ENCODE data around the gene BBOX1. TPM values are rescaled to one million over a fixed set of nuclear protein-coding genes. Genes with fewer than 3 reads are reported as not detected.
"Not testable (repeated sequence)": the region's sequence is repeated elsewhere in the genome, so short reads cannot be mapped to it uniquely, and the experiment has no call there.

Gene BBOX1
- total RNA-seq, 1 donor from 2014 or later: under 0.01 TPM

- no peaks in the 10 kb centered on the region for H3K9me3 ChIP-seq (ENCODE audit: control insufficient read depth in 3 of 3, low read length in 3 of 3)
- H3K9ac ChIP-seq (ENCODE audit: low read depth in 1 of 3, low read length in 3 of 3): no peak overlapping the region
- no peaks in the 10 kb centered on the region for H3K36me3 ChIP-seq (ENCODE audit: control insufficient read depth in 3 of 3, insufficient read depth in 3 of 3, low read length in 3 of 3)
- H3K4me1 ChIP-seq (ENCODE audit: control insufficient read depth in 3 of 3, insufficient read depth in 3 of 3, low read length in 3 of 3): peaks cover 0 to 4% (median 0%) of the 10 kb centered on the region in 3 donors
- H3K27ac ChIP-seq (ENCODE audit: low read depth, low read length): no peak overlapping the region
- no peaks in the 10 kb centered on the region for H3K27me3 ChIP-seq (ENCODE audit: control insufficient read depth in 3 of 3, insufficient read depth in 3 of 3, low read length in 3 of 3)
- H3K4me3 ChIP-seq (ENCODE audit: low read length in 3 of 3): no peak overlapping the region
Observed at GRCh38 chr11:27081056-27081455, 40.4 kb downstream of the BBOX1 start.

- Histone ChIP-seq H3K36me3 (ENCODE audit: control insufficient read depth in 3 of 3, insufficient read depth in 3 of 3, low read length in 3 of 3) (no peaks in the 10 kb centered on the region), H3K9me3 (ENCODE audit: control insufficient read depth in 3 of 3, low read length in 3 of 3) (no peaks in the 10 kb centered on the region), H3K4me1 (ENCODE audit: control insufficient read depth in 3 of 3, insufficient read depth in 3 of 3, low read length in 3 of 3) (no peaks in the 10 kb centered on the region), H3K4me3 (ENCODE audit: low read length in 3 of 3) (no peak overlapping the region), H3K27ac (ENCODE audit: low read depth, low read length) (no peak overlapping the region), H3K9ac (ENCODE audit: low read depth in 1 of 3, low read length in 3 of 3) (no peak overlapping the region), H3K27me3 (ENCODE audit: control insufficient read depth in 3 of 3, insufficient read depth in 3 of 3, low read length in 3 of 3) (no peaks in the 10 kb centered on the region)
Observed at GRCh38 chr11:27083241-27083640, 42.6 kb downstream of the BBOX1 start.

- H3K4me3 ChIP-seq (ENCODE audit: low read length in 3 of 3): no peak overlapping the region
- no peaks in the 10 kb centered on the region for H3K9me3 ChIP-seq (ENCODE audit: control insufficient read depth in 3 of 3, low read length in 3 of 3)
Observed at GRCh38 chr11:27083782-27084181, 43.2 kb downstream of the BBOX1 start.

GRCh38 chr11:27084518-27084917 is 43.9 kb downstream of the BBOX1 start:
- Histone ChIP-seq H3K4me1 (ENCODE audit: control insufficient read depth in 3 of 3, insufficient read depth in 3 of 3, low read length in 3 of 3) (no peaks in the 10 kb centered on the region), H3K27me3 (ENCODE audit: control insufficient read depth in 3 of 3, insufficient read depth in 3 of 3, low read length in 3 of 3) (no peaks in the 10 kb centered on the region), H3K9ac (ENCODE audit: low read depth in 1 of 3, low read length in 3 of 3) (no peak overlapping the region), H3K4me3 (ENCODE audit: low read length in 3 of 3) (no peak overlapping the region), H3K9me3 (ENCODE audit: control insufficient read depth in 3 of 3, low read length in 3 of 3) (no peaks in the 10 kb centered on the region), H3K36me3 (ENCODE audit: control insufficient read depth in 3 of 3, insufficient read depth in 3 of 3, low read length in 3 of 3) (no peaks in the 10 kb centered on the region), H3K27ac (ENCODE audit: low read depth, low read length) (no peak overlapping the region)

More at GRCh38 chr11:27083782-27084181, 43.2 kb downstream of the BBOX1 start:
- H3K4me1 ChIP-seq (ENCODE audit: control insufficient read depth in 3 of 3, insufficient read depth in 3 of 3, low read length in 3 of 3): no peaks in the 10 kb centered on the region
- H3K36me3 ChIP-seq (ENCODE audit: control insufficient read depth in 3 of 3, insufficient read depth in 3 of 3, low read length in 3 of 3): no peaks in the 10 kb centered on the region
- H3K27ac ChIP-seq (ENCODE audit: low read depth, low read length): no peak overlapping the region
- H3K9ac ChIP-seq (ENCODE audit: low read depth in 1 of 3, low read length in 3 of 3): no peak overlapping the region
- no peaks in the 10 kb centered on the region for H3K27me3 ChIP-seq (ENCODE audit: control insufficient read depth in 3 of 3, insufficient read depth in 3 of 3, low read length in 3 of 3)

- Histone ChIP-seq H3K27me3 (ENCODE audit: control insufficient read depth in 3 of 3, insufficient read depth in 3 of 3, low read length in 3 of 3) (no peaks in the 10 kb centered on the region), H3K9me3 (ENCODE audit: control insufficient read depth in 3 of 3, low read length in 3 of 3) (no peaks in the 10 kb centered on the region), H3K4me1 (ENCODE audit: control insufficient read depth in 3 of 3, insufficient read depth in 3 of 3, low read length in 3 of 3) (no peaks in the 10 kb centered on the region), H3K4me3 (ENCODE audit: low read length in 3 of 3) (no peak overlapping the region), H3K36me3 (ENCODE audit: control insufficient read depth in 3 of 3, insufficient read depth in 3 of 3, low read length in 3 of 3) (no peaks in the 10 kb centered on the region), H3K27ac (ENCODE audit: low read depth, low read length) (no peak overlapping the region), H3K9ac (ENCODE audit: low read depth in 1 of 3, low read length in 3 of 3) (no peak overlapping the region)
Observed at GRCh38 chr11:27085111-27085510, 44.5 kb downstream of the BBOX1 start.

- H3K27ac ChIP-seq (ENCODE audit: low read depth, low read length): no peak overlapping the region
- H3K9me3 ChIP-seq (ENCODE audit: control insufficient read depth in 3 of 3, low read length in 3 of 3): no peaks in the 10 kb centered on the region
- H3K4me3 ChIP-seq (ENCODE audit: low read length in 3 of 3): no peak overlapping the region
- no peak overlapping the region for H3K9ac ChIP-seq (ENCODE audit: low read depth in 1 of 3, low read length in 3 of 3)
- no peaks in the 10 kb centered on the region for H3K36me3 ChIP-seq (ENCODE audit: control insufficient read depth in 3 of 3, insufficient read depth in 3 of 3, low read length in 3 of 3)
- no peaks in the 10 kb centered on the region for H3K4me1 ChIP-seq (ENCODE audit: control insufficient read depth in 3 of 3, insufficient read depth in 3 of 3, low read length in 3 of 3)
- no peaks in the 10 kb centered on the region for H3K27me3 ChIP-seq (ENCODE audit: control insufficient read depth in 3 of 3, insufficient read depth in 3 of 3, low read length in 3 of 3)
Observed at GRCh38 chr11:27085605-27086004, 45.0 kb downstream of the BBOX1 start.

GRCh38 chr11:27087432-27087831 is 46.8 kb downstream of the BBOX1 start:
- Histone ChIP-seq H3K9me3 (ENCODE audit: control insufficient read depth in 3 of 3, low read length in 3 of 3) (no peaks in the 10 kb centered on the region), H3K27me3 (ENCODE audit: control insufficient read depth in 3 of 3, insufficient read depth in 3 of 3, low read length in 3 of 3) (no peaks in the 10 kb centered on the region), H3K4me3 (ENCODE audit: low read length in 3 of 3) (no peak overlapping the region), H3K36me3 (ENCODE audit: control insufficient read depth in 3 of 3, insufficient read depth in 3 of 3, low read length in 3 of 3) (no peaks in the 10 kb centered on the region), H3K27ac (ENCODE audit: low read depth, low read length) (no peak overlapping the region), H3K9ac (ENCODE audit: low read depth in 1 of 3, low read length in 3 of 3) (no peak overlapping the region), H3K4me1 (ENCODE audit: control insufficient read depth in 3 of 3, insufficient read depth in 3 of 3, low read length in 3 of 3) (no peaks in the 10 kb centered on the region)

GRCh38 chr11:27088353-27088752 is 47.7 kb downstream of the BBOX1 start:
- no peaks in the 10 kb centered on the region for H3K27me3 ChIP-seq (ENCODE audit: control insufficient read depth in 3 of 3, insufficient read depth in 3 of 3, low read length in 3 of 3)
- no peak overlapping the region for H3K9ac ChIP-seq (ENCODE audit: low read depth in 1 of 3, low read length in 3 of 3)
- H3K36me3 ChIP-seq (ENCODE audit: control insufficient read depth in 3 of 3, insufficient read depth in 3 of 3, low read length in 3 of 3): no peaks in the 10 kb centered on the region

GRCh38 chr11:27089746-27090145 is 49.1 kb downstream of the BBOX1 start:
- H3K27me3 ChIP-seq (ENCODE audit: control insufficient read depth in 3 of 3, insufficient read depth in 3 of 3, low read length in 3 of 3): no peaks in the 10 kb centered on the region
- no peaks in the 10 kb centered on the region for H3K9me3 ChIP-seq (ENCODE audit: control insufficient read depth in 3 of 3, low read length in 3 of 3)
- H3K27ac ChIP-seq (ENCODE audit: low read depth, low read length): no peak overlapping the region
- no peak overlapping the region for H3K4me3 ChIP-seq (ENCODE audit: low read length in 3 of 3)
- no peak overlapping the region for H3K9ac ChIP-seq (ENCODE audit: low read depth in 1 of 3, low read length in 3 of 3)
- H3K4me1 ChIP-seq (ENCODE audit: control insufficient read depth in 3 of 3, insufficient read depth in 3 of 3, low read length in 3 of 3): no peaks in the 10 kb centered on the region
- no peaks in the 10 kb centered on the region for H3K36me3 ChIP-seq (ENCODE audit: control insufficient read depth in 3 of 3, insufficient read depth in 3 of 3, low read length in 3 of 3)

More at GRCh38 chr11:27088353-27088752, 47.7 kb downstream of the BBOX1 start:
- no peak overlapping the region for H3K4me3 ChIP-seq (ENCODE audit: low read length in 3 of 3)
- no peak overlapping the region for H3K27ac ChIP-seq (ENCODE audit: low read depth, low read length)
- H3K4me1 ChIP-seq (ENCODE audit: control insufficient read depth in 3 of 3, insufficient read depth in 3 of 3, low read length in 3 of 3): no peaks in the 10 kb centered on the region
- H3K9me3 ChIP-seq (ENCODE audit: control insufficient read depth in 3 of 3, low read length in 3 of 3): no peaks in the 10 kb centered on the region

- H3K36me3 ChIP-seq (ENCODE audit: control insufficient read depth in 3 of 3, insufficient read depth in 3 of 3, low read length in 3 of 3); H3K4me3 ChIP-seq (ENCODE audit: low read length in 3 of 3); H3K4me1 ChIP-seq (ENCODE audit: control insufficient read depth in 3 of 3, insufficient read depth in 3 of 3, low read length in 3 of 3); H3K9ac ChIP-seq (ENCODE audit: low read depth in 1 of 3, low read length in 3 of 3); H3K27me3 ChIP-seq (ENCODE audit: control insufficient read depth in 3 of 3, insufficient read depth in 3 of 3, low read length in 3 of 3); H3K9me3 ChIP-seq (ENCODE audit: control insufficient read depth in 3 of 3, low read length in 3 of 3); H3K27ac ChIP-seq (ENCODE audit: low read depth, low read length): not testable (repeated sequence)
Observed at GRCh38 chr11:27090357-27090948, 49.8 kb downstream of the BBOX1 start.

Measured in skeletal muscle tissue (tissue), 4 donors.